ENCODE measurements around the gene NUDT22.

GRCh38 chr11:64261556-64262080 lies 35.5 kb downstream of the NUDT22 start:
- TF ChIP-seq EP300 (IDR thresholded peaks at IDR 0.05) (no peak), POLR2A (IDR thresholded peaks at IDR 0.05) (no peak)

All from stomach (tissue), 4 donors.